ENCODE measurements around the gene TPM1. TPM values are rescaled to one million over a fixed set of nuclear protein-coding genes. Genes with fewer than 3 reads are reported as not detected.
A peak's percentile ranks its signal among the peaks of the same experiment; 100 is the strongest.

TPM1 gene
- total RNA-seq, 1 experiment from 2014 or later, result 421 TPM

DNA sequence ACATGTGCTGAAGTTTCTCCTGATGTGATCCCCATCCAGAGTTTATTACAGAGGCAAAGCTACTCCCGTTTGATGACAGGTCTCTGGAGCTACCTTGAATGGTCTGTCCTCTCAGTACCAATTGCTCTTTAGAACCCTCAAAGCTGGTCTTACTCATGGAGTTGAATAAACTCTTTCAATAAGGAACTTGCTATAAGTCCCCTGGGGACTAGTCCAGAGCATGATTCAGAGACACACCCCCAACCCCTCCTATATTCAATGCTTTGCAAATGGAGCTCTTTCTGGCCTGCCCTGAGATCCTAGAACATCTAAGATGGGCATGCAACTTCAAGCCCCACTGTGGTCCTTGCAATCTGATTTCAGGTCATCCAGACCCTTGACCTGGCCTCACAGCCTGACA, 23.9 kb upstream of the TPM1 start (continued):
- TF ChIP-seq, protein P1, sequence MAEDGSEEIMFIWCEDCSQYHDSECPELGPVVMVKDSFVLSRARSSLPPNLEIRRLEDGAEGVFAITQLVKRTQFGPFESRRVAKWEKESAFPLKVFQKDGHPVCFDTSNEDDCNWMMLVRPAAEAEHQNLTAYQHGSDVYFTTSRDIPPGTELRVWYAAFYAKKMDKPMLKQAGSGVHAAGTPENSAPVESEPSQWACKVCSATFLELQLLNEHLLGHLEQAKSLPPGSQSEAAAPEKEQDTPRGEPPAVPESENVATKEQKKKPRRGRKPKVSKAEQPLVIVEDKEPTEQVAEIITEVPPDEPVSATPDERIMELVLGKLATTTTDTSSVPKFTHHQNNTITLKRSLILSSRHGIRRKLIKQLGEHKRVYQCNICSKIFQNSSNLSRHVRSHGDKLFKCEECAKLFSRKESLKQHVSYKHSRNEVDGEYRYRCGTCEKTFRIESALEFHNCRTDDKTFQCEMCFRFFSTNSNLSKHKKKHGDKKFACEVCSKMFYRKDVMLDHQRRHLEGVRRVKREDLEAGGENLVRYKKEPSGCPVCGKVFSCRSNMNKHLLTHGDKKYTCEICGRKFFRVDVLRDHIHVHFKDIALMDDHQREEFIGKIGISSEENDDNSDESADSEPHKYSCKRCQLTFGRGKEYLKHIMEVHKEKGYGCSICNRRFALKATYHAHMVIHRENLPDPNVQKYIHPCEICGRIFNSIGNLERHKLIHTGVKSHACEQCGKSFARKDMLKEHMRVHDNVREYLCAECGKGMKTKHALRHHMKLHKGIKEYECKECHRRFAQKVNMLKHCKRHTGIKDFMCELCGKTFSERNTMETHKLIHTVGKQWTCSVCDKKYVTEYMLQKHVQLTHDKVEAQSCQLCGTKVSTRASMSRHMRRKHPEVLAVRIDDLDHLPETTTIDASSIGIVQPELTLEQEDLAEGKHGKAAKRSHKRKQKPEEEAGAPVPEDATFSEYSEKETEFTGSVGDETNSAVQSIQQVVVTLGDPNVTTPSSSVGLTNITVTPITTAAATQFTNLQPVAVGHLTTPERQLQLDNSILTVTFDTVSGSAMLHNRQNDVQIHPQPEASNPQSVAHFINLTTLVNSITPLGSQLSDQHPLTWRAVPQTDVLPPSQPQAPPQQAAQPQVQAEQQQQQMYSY (CRISPR knock-in tag; IDR thresholded peaks at IDR 0.05), result no peak
- TF ChIP-seq, protein P2, sequence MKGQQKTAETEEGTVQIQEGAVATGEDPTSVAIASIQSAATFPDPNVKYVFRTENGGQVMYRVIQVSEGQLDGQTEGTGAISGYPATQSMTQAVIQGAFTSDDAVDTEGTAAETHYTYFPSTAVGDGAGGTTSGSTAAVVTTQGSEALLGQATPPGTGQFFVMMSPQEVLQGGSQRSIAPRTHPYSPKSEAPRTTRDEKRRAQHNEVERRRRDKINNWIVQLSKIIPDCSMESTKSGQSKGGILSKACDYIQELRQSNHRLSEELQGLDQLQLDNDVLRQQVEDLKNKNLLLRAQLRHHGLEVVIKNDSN (CRISPR knock-in tag; IDR thresholded peaks at IDR 0.05), result no peak
- no peak for TF ChIP-seq ZNF396 (CRISPR knock-in tag; IDR thresholded peaks at IDR 0.05; ENCODE audit: borderline replicate concordance)

DNA sequence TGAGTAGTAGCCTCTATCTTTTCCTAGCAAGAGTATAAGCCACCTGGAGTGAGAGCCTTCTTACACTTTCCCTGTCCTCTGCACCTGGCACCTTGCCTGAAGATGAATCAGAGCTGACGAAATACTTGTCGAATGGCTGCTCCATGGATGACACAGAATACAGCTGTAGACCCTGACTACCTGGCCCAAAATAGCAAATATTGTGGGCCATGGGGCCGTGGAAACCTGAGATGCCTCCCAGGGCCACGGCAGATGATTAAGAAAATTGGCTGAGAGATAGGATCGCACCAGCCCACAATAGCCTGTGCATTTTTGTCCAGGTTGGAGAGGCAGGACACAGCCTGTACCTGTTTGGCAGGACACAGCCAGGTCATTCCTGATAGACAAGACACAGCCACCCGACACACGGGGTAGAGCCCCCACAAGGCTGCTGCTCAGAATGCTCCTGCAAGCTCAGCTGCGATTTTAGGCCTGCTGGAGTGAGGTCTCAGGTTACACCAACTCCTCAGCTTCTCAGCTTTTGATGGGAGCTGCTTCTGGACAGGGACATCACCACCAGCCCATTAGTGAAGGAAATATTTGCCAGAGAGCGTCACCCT, 22.9 kb upstream of the TPM1 start:
- CTCF ChIA-PET, result interaction anchor here (0.5 to 1.2 kb wide), 4 partner anchors 28 to 537 kb away, joined by 3 to 6 read pairs (median 4); no protein-coding TSS in a partner anchor
- Mint-ChIP-seq H3K4me3 (no peak overlapping the region), H3K36me3 (no peaks in the 10 kb centered on the region), H3K27me3 (ENCODE audit: low read depth) (no peaks in the 10 kb centered on the region; the same call in 1 of the 2 replicates), H3K4me1 (peaks cover 13% of the 10 kb centered on the region), H3K9me3 (peaks cover 4% of the 10 kb centered on the region; the same call in 1 of the 2 replicates), H3K27ac (peak overlapping the region; percentile 60; the same call in 1 of the 2 replicates)
- DNase-seq (ENCODE audit: low spot score) (peak; percentile 58), ATAC-seq (peak; percentile 98)
- TF ChIP-seq, protein P3, sequence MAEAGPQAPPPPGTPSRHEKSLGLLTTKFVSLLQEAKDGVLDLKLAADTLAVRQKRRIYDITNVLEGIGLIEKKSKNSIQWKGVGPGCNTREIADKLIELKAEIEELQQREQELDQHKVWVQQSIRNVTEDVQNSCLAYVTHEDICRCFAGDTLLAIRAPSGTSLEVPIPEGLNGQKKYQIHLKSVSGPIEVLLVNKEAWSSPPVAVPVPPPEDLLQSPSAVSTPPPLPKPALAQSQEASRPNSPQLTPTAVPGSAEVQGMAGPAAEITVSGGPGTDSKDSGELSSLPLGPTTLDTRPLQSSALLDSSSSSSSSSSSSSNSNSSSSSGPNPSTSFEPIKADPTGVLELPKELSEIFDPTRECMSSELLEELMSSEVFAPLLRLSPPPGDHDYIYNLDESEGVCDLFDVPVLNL (CRISPR knock-in tag; IDR thresholded peaks at IDR 0.05; ENCODE audit: borderline replicate concordance, low read depth), result no peak
- TF ChIP-seq, protein P4, sequence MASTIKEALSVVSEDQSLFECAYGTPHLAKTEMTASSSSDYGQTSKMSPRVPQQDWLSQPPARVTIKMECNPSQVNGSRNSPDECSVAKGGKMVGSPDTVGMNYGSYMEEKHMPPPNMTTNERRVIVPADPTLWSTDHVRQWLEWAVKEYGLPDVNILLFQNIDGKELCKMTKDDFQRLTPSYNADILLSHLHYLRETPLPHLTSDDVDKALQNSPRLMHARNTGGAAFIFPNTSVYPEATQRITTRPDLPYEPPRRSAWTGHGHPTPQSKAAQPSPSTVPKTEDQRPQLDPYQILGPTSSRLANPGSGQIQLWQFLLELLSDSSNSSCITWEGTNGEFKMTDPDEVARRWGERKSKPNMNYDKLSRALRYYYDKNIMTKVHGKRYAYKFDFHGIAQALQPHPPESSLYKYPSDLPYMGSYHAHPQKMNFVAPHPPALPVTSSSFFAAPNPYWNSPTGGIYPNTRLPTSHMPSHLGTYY (CRISPR knock-in tag; IDR thresholded peaks at IDR 0.05), result no peak
- POLR2A ChIA-PET, result interaction anchor here (1.0 to 1.4 kb wide), 2 partner anchors 20 to 23 kb away, joined by 3 read pairs; partner anchors contain the start of gene TPM1

DNA sequence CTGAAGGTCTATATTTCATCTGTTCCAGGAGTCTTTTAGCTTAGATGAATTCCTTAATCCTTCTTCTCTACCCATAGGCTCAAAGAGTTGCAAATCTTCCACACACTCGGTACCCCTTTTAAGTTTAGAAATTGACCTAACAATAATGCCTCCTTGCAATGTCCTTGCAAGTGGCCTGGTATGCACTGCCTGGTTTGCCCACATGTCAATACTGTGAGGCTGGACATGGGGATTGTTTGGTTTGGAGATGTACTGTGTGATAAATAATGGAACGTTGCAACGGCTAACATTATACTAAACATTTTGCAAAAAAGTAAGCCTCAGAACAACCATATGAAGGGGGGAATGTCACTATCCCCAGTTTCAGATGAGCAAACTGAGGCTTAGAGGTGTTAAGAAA, 22.4 kb upstream of the TPM1 start:
- peaks cover 13% of the 10 kb centered on the region for H3K4me1 Mint-ChIP-seq
- H3K36me3 Mint-ChIP-seq, result no peaks in the 10 kb centered on the region
- CTCF ChIA-PET, result interaction anchor here (0.5 to 1.2 kb wide), 4 partner anchors 28 to 538 kb away, joined by 3 to 6 read pairs (median 4); no protein-coding TSS in a partner anchor
- DNase-seq (ENCODE audit: low spot score), result no peak
- ATAC-seq, result no peak
- POLR2A ChIA-PET, result interaction anchor here (1.0 to 1.4 kb wide), 2 partner anchors 20 to 22 kb away, joined by 3 read pairs; partner anchors contain the start of gene TPM1
- H3K4me3 Mint-ChIP-seq, result no peak overlapping the region
- H3K27me3 Mint-ChIP-seq (ENCODE audit: low read depth), result no peaks in the 10 kb centered on the region; the same call in 1 of the 2 replicates
- H3K9me3 Mint-ChIP-seq, result peaks cover 4% of the 10 kb centered on the region; the same call in 1 of the 2 replicates
- no peak for TF ChIP-seq ELF4 (CRISPR knock-in tag; IDR thresholded peaks at IDR 0.05; ENCODE audit: low read depth)
- no peak overlapping the region for H3K27ac Mint-ChIP-seq

DNA sequence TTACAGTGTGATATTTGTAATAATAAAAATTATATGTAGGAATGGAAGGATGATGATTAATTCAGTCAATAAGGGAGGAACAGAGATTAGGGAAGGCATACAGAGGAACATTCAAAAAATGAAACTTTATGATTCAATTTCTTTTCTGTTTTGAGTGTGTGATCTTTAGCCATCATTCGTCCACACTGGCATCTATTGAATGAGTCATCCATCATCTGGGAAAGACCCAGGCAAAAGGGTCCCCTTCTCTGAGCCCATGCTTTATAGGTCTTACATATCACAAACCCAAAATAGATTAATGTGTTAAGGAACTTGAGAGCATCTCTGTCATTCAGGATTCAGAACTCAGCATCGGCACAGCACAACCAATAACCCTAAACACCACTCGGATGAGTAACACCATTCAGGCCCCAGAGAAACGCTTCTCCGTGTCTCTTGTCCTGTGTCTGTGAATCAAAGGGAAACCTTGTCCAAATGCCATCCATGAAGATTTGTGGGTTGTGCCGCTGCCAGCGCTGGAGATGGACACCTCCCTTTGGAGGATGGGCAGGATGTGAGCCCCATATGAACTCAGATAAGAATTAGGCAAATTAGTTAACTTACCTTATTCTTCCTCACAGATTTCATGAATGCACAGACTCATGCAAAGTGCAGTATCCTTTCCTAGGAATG, 21.7 kb upstream of the TPM1 start:
- ATAC-seq (no peak), DNase-seq (ENCODE audit: low spot score) (no peak)
- Mint-ChIP-seq H3K27ac (no peak overlapping the region), H3K9me3 (peaks cover 4% of the 10 kb centered on the region; the same call in 1 of the 2 replicates), H3K27me3 (ENCODE audit: low read depth) (no peaks in the 10 kb centered on the region; the same call in 1 of the 2 replicates), H3K4me1 (peaks cover 13% of the 10 kb centered on the region), H3K36me3 (no peaks in the 10 kb centered on the region), H3K4me3 (no peak overlapping the region)
- CTCF ChIA-PET, result no interaction called here
- TF ChIP-seq ETV6 (CRISPR knock-in tag; IDR thresholded peaks at IDR 0.05) (no peak), ZNF396 (CRISPR knock-in tag; IDR thresholded peaks at IDR 0.05; ENCODE audit: borderline replicate concordance) (no peak), ZNF219 (CRISPR knock-in tag; IDR thresholded peaks at IDR 0.05; ENCODE audit: borderline replicate concordance) (no peak), TEAD1 (CRISPR knock-in tag; IDR thresholded peaks at IDR 0.05) (no peak), ZNF423 (CRISPR knock-in tag; IDR thresholded peaks at IDR 0.05) (no peak), IRF2 (CRISPR knock-in tag; IDR thresholded peaks at IDR 0.05; ENCODE audit: borderline replicate concordance, low read depth) (no peak), ZNF232 (CRISPR knock-in tag; IDR thresholded peaks at IDR 0.05) (no peak), SP1 (CRISPR knock-in tag; conservative IDR thresholded peaks at IDR 0.05) (no peak), ZNF317 (CRISPR knock-in tag; IDR thresholded peaks at IDR 0.05; ENCODE audit: borderline replicate concordance, low read depth) (no peak), TCF7 (CRISPR knock-in tag; IDR thresholded peaks at IDR 0.05; ENCODE audit: low read depth) (no peak), NFYB (CRISPR knock-in tag; conservative IDR thresholded peaks at IDR 0.05; ENCODE audit: low read depth) (no peak)
- TF ChIP-seq, protein P5, sequence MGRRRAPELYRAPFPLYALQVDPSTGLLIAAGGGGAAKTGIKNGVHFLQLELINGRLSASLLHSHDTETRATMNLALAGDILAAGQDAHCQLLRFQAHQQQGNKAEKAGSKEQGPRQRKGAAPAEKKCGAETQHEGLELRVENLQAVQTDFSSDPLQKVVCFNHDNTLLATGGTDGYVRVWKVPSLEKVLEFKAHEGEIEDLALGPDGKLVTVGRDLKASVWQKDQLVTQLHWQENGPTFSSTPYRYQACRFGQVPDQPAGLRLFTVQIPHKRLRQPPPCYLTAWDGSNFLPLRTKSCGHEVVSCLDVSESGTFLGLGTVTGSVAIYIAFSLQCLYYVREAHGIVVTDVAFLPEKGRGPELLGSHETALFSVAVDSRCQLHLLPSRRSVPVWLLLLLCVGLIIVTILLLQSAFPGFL (CRISPR knock-in tag; IDR thresholded peaks at IDR 0.05; ENCODE audit: borderline replicate concordance), result no peak
- TF ChIP-seq, protein P6, sequence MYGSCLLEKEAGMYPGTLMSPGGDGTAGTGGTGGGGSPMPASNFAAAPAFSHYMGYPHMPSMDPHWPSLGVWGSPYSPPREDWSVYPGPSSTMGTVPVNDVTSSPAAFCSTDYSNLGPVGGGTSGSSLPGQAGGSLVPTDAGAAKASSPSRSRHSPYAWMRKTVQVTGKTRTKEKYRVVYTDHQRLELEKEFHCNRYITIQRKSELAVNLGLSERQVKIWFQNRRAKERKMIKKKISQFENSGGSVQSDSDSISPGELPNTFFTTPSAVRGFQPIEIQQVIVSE (CRISPR knock-in tag; IDR thresholded peaks at IDR 0.05; ENCODE audit: borderline replicate concordance), result no peak
- POLR2A ChIA-PET, result interaction anchor here (1.4 kb wide), 1 partner anchor 19 kb away, joined by 3 read pairs; no protein-coding TSS in a partner anchor
